SHP77 treated with DMSO at 0.1 percent for 48 hours (cell line): Measurements from ENCODE around the gene CCDC88B.
"Not testable (repeated sequence)": the region's sequence is repeated elsewhere in the genome, so short reads cannot be mapped to it uniquely, and the experiment has no call there.

ENCODE experiments used
- DNase-seq: peaks from one replicate; lab custom pipeline; 2025; lab: John Stamatoyannopoulos, UW

The CCDC88B gene

DNA sequence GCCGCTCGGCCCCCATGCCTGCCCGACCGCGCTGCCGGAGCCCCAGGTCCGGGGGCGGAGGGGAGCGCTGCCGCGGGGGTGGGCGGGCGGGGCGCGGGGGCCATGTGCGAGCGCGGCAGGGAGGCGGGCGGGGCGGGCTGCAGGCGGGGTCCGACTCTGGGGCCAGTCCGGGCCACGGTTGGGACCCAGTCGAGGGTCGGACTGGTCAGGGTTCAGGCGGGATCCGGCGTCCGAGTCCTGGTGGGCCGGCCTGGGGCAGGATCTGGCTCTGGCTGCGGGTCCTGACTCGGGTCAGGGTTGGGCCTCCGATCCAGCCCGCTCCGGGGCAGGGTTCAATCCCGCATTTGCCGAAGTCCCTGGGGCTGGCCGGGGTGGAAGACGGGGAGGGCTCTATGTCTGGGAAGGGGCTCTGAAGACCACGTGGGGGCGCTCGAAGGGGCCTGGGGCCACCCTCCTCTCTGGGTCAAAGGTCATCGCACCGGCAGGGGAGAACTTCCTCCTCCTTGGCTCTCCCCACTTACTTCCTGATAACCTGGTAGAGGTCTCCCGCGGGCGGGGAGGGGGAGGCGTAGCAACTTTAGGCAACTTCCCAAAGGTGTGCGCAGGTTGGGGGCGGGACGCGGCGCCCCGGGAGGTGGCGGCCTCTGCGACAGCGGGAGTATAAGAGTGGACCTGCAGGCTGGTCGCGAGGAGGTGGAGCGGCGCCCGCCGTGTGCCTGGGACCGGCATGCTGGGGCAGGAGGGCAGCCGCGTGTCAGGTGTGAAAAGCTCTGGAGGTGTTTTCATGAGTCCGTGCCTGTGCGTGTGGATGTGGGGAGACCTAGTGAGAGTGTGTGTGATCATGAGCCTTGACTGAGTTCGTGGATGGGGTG lies 34.1 kb upstream of the CCDC88B start:
- DNase-seq, result peak; percentile 45

DNA sequence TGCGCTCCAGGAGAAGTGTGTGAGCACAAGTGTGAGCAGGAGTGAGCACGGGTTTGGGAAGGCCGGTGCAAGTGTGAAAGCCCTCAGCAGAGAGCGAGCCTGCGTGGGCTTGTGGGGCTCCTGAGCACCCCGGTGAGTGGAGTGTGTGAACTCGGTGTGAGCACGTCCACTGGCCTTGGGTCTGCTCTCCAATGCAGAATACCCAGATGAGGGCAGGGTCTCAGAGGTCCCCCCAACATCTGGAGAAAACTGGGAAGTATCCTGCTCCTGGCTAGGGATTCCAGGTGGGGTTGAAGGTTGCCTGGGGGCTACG lies 33.5 kb upstream of the CCDC88B start:
- no peak for DNase-seq

DNA sequence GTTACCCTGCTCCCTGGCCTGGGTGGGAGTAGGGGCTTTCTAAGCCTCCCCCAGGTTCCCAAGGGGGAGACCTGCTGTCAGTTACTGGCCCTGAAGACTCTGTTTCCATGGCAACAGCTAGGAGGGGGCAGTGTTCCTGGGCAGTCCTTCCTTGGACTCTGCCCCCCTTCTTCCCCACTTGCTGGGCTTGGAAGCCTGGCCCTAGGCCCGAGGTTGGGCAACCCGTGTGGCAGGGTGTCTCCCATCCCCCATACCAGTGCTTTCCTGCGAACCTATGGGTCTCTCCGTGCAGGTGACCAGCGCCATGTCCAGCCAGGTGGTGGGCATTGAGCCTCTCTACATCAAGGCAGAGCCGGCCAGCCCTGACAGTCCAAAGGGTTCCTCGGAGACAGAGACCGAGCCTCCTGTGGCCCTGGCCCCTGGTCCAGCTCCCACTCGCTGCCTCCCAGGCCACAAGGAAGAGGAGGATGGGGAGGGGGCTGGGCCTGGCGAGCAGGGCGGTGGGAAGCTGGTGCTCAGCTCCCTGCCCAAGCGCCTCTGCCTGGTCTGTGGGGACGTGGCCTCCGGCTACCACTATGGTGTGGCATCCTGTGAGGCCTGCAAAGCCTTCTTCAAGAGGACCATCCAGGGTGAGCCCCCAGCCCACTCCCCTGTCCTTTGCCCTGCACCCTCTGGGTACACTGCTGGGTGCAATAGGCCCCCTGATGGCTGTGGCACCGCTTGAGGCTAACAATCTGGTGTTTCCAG lies 33.0 kb upstream of the CCDC88B start:
- DNase-seq, result no peak

DNA sequence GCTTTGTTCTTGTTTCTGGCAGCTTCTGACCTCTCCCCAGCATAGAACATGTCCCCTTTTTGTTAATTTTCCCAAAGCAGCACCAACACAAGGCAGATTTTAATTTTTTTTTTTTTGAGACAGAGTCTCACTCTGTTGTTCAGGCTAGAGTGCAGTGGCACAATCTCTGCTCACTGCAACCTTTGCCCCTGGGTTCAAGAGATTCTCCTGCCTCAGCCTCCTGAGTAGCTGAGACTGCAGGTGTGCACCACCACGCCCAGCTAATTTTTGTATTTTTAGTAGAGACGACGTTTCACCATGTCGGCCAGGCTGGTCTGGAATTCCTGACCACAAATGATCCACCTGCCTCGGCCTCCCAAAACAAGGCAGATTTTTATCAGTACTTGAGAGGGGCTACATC lies 32.2 kb upstream of the CCDC88B start:
- not testable (repeated sequence) for DNase-seq

DNA sequence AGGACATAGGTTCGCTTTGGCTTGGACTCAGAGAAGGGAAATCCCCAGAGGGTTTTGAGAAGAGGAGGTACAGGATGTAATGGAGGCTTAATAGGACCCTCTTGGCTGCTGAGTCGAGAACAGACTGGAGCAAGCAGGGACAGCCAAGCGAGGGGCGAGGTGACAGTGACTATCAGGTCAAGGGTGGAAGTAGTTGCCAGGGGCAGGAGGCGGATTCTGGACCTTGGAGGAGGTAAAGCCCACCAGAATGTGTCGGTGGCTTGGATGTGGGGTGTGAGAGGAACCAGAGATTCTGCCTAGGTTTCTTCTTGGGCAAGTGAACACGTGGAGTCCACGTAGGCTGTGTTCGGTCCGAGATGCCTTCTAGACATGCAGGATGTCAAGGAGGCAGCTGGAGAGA lies 27.1 kb upstream of the CCDC88B start:
- DNase-seq, result no peak

DNA sequence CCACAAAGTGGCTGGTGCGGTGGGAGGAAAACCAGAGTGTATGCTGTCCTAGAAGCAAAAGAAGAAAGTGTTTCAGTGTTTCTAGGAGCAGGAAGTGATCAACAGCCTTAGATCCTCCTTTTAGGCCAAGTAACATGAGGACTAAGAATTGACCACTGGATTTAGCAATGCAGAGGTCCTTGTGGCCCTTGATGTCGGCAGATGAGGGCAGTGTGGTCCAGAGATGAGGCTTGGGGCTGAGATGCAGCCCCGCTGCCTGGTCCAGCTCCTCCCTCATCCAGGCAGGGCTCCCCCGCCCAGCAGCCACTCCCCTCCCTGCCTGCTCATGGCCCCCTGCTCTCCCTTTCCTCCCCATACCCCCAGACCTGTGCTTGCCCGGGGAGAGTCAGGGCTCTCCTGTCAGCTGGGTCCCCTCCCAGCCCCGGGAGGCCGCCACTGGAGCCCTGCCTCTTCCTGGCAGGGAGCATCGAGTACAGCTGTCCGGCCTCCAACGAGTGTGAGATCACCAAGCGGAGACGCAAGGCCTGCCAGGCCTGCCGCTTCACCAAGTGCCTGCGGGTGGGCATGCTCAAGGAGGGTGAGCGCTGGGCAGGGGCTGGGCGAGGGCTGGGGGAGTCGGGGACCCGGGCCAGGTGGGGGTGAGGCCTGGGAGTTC lies 26.4 kb upstream of the CCDC88B start:
- DNase-seq, result no peak

DNA sequence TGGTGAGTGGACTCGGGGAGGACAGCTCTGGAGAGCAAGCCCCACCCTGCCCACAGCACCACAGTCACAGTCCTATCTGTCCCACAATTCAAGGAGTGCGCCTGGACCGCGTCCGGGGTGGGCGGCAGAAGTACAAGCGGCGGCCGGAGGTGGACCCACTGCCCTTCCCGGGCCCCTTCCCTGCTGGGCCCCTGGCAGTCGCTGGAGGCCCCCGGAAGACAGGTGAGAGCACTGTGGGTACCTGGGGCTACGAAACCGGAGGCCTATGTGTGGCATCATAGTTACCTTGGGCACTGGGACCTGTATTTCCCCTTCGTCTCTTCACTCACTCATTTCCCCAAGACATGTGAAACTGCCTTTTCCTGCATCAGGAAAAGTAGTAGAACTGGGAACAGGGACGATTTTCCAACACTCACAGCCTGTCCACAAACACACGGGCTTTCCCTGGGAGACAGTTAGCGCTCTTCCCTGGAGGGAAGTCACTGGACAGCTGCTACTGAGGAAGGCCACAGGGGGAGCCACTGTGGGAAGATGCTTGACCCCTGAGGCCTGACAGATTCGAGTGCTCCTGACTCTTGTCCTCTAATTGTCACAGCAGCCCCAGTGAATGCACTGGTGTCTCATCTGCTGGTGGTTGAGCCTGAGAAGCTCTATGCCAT lies 25.7 kb upstream of the CCDC88B start:
- no peak for DNase-seq

DNA sequence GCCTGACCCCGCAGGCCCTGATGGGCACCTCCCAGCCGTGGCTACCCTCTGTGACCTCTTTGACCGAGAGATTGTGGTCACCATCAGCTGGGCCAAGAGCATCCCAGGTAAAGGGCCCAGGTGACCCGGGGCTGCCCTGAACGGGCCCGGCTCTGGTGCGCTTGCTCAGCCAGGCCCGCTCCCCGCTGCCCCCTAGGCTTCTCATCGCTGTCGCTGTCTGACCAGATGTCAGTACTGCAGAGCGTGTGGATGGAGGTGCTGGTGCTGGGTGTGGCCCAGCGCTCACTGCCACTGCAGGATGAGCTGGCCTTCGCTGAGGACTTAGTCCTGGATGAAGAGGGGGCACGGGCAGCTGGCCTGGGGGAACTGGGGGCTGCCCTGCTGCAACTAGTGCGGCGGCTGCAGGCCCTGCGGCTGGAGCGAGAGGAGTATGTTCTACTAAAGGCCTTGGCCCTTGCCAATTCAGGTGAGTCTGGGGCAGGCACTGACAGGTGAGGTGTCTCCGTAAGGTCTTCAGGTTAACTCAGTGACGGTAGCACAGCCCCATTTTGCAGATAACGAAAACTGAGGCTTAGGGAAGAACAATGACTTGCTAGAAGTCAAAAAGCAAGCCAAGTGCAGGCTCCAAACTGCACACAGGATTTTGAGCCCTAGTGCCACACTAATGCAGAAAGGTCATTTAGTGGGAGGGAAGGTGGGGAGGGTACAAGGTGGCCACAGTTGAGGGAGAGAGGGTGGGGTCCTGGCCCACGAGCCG lies 25.0 kb upstream of the CCDC88B start:
- DNase-seq, result no peak

DNA sequence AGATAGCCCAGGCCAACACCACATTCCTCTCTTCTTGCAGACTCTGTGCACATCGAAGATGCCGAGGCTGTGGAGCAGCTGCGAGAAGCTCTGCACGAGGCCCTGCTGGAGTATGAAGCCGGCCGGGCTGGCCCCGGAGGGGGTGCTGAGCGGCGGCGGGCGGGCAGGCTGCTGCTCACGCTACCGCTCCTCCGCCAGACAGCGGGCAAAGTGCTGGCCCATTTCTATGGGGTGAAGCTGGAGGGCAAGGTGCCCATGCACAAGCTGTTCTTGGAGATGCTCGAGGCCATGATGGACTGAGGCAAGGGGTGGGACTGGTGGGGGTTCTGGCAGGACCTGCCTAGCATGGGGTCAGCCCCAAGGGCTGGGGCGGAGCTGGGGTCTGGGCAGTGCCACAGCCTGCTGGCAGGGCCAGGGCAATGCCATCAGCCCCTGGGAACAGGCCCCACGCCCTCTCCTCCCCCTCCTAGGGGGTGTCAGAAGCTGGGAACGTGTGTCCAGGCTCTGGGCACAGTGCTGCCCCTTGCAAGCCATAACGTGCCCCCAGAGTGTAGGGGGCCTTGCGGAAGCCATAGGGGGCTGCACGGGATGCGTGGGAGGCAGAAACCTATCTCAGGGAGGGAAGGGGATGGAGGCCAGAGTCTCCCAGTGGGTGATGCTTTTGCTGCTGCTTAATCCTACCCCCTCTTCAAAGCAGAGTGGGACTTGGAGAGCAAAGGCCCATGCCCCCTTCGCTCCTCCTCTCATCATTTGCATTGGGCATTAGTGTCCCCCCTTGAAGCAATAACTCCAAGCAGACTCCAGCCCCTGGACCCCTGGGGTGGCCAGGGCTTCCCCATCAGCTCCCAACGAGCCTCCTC lies 24.1 kb upstream of the CCDC88B start:
- not testable (repeated sequence) for DNase-seq

DNA sequence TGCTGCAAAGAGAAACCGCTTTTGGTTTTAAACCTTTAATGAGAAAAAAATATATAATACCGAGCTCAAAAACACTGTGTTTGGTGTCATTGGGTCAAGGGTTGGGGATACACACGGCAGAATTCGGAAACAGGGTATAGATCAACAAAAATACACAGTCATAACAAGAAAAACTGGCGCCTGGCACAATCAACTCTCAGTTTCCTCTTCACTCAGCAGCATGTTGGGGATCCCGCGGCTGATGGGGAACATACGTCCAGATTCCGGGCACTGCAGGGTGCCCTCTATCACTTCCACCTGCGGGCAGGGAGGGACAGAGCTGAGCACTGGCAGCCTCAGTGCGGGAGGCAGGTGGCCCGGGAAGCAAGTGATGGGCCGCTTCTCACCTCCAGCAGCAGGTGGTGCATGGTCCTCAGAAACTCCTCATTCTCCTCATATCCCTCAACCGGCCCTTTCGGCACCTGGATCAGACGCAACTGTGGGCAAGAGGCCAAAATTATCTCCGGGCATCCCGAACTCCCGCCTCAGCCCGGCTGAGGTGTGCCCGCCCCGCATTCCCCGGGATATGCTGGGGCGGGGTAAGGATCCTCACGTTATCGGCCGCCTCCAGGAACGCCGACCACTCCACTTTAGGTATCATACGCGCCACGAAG lies 23.2 kb upstream of the CCDC88B start:
- peak; percentile 31 for DNase-seq

DNA sequence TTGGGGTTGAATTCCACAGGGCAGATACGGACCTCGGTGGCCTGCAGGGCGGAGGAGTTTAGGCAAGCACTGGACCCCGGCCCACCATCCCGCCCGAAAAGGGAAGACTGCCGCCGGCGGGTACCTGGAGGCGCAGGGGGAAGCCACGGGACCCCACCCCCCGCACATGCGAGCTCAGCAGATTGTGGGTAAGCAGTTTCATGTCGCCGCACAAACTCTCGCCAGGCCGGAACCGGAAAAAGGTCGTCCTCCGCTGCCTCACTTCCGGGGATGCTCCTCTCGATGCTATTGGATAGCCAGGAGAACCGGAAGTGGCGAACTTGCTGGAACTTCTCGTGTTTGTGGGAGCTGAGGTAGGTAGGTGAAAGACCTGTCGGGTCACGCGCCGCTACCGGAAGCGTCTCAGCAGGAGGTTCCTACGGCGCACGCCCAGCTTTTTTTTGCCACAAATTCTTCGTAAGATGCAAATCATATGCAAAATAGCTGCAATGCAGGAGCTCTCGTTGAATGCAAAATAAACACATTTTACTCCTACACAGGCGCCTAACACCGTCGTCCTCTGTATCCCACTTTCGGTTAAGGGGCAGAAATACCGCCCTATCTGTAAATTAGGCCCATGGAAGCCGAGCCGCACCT lies 22.6 kb upstream of the CCDC88B start, which contains the start of gene TRMT112:
Gene TRMT112, minus strand, starts transcription at position 235 of the 636 bp plus-strand sequence. Its CDS starts 33 bp downstream, at position 202.
- DNase-seq, result peak; percentile 95

DNA sequence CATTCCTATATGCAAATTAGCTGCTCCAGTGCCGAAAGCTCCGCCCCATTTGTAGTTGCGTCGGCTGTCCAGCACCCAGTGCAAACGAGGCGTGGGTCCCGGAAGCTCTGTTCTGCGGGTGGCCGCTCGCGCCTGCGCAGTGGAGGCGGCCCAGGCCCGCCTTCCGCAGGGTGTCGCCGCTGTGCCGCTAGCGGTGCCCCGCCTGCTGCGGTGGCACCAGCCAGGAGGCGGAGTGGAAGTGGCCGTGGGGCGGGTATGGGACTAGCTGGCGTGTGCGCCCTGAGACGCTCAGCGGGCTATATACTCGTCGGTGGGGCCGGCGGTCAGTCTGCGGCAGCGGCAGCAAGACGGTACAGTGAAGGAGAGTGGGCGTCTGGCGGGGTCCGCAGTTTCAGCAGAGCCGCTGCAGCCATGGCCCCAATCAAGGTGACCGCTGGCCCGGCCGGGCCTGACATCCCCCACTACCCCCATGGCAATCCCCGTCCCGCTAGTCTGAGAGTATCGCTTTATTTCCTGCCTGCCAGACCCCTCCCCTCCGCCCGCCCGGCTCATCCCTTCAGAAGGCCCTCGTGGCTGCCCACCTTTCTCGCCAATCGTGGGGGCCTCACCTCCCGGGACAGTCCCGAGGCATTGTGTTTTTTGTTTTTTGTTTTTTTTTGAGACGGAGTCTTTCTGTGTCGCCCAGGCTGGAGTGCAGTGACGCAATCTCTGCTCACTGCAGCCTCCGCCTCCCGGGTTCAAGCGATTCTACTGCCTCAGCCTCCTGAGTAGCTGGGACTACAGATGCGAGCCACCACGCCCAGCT lies 21.8 kb upstream of the CCDC88B start, which contains the start of gene PRDX5:
Gene PRDX5, plus strand, starts transcription at position 161 of the 805 bp plus-strand sequence. Its CDS starts 95 bp downstream, at position 256.
- DNase-seq, result peak; percentile 82

DNA sequence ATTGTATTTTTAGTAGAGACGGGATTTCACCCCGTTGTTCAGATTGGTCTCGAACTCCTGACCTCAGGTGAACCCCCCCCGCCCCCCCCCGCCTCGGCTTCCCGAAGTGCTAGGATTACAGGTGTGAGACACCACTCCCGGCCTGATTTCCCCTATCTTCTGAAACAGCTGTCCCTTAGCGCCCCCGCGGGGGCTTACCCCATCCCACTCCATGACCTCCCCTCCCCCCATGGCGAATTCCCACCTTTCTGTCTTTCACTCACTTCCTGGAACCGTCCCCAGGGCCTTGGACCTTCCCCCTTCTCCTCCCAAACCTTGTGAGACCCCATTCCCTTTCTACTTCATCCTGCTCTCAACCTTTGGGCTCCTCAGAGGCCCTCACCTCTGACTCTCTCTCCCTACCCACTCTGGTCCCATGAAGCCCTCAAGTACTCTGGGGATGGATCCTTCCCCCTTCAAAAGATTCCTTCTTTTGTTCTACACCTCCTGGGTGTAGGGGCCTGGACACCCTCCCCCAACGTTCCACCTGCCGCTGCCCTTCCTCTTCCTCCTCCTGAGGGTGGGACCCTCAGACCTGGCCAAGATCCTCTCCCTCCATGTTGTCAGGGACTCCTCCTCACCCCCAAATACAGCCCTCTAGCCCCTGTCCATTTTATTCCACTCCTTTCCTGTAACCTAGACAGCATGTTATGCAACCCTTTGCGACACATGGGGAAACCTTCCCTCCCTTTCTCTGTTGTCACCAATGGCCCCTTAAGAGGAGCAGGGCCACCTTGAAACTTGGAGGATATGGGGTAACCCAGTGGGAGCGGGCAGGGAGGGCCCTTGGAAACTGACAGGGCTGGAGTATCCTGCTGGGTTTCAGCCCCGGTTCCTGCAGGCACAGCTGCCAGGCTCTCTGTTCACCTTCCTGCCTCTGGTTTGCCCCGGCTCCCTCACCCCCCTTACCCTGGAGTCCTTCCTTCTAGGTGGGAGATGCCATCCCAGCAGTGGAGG lies 20.9 kb upstream of the CCDC88B start:
- DNase-seq, result no peak

DNA sequence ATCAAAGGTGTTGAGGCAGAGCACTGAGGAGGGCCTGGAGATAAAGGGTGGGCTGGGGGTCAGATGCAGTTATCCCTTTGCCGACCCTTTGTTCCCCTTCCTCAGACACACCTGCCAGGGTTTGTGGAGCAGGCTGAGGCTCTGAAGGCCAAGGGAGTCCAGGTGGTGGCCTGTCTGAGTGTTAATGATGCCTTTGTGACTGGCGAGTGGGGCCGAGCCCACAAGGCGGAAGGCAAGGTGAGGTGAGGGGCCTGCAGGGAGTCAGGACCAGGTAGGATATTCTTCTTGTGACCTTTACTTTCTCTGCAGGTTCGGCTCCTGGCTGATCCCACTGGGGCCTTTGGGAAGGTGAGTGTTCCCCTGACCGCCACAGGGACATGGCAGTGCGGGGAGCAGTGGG lies 19.4 kb upstream of the CCDC88B start:
- no peak for DNase-seq

DNA sequence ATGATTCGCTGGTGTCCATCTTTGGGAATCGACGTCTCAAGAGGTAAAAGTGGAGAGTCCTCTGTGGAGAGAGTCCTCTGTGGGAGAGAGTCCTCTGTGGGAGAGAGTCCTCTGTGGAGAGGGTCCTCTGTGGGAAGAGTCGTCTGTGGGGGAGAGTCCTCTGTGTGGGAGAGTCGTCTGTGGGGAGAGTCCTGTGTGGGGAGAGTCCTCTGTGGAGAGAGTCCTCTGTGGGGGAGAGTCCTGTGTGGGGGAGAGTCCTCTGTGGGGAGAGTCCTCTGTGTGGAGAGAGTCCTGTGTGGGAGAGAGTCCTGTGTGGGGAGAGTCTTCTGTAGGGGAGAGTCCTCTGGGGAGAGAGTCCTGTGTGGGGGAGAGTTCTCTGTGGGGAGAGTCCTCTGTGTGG lies 19.0 kb upstream of the CCDC88B start:
- no peak for DNase-seq

DNA sequence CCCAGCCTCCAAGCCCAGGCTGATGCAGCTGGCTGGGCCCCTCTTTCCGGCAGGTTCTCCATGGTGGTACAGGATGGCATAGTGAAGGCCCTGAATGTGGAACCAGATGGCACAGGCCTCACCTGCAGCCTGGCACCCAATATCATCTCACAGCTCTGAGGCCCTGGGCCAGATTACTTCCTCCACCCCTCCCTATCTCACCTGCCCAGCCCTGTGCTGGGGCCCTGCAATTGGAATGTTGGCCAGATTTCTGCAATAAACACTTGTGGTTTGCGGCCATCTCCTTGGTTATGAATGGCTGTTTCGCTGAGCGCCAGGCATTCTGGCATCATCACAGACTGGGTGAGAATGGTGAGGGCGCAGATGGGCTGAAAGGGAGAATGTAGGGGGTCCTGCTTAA lies 18.5 kb upstream of the CCDC88B start:
- DNase-seq, result no peak

DNA sequence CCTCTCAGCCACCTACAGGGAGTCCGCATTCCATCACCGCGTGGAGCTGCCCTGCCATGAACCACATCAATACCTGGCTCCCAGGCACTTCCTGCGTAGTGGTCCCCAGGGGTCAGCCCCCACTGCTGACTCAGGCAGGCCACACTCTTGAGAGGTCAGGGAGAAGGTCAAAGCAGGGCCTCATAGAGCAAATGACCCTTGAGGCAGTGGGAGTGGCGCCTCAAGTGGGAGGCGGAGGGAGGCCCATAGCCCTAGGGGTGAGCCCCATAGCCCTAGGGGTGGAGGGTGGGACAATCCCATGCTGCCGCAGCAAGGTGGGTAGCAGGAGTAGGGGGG lies 17.1 kb upstream of the CCDC88B start:
- no peak for DNase-seq
